Coronary artery (tissue), 2 donors: ENCODE data around the gene MYO18A.
A peak's percentile ranks its signal among the peaks of the same experiment; 100 is the strongest.

ENCODE experiments used
- DNase-seq: peaks from one replicate; pipeline ENCODE4 v3.0.0-alpha.2; 2017; ENCODE audit warnings: low spot score
- H3K27ac ChIP-seq, 2 donors: fragments of 200-600 bp; sonication (generic); one replicate each; pipeline ENCODE4 v1.5.1; 2016 to 2019
- H3K4me3 ChIP-seq: fragments of 200-600 bp; sonication (generic); 2 replicates; pipeline ENCODE4 v1.5.1; 2016; ENCODE audit warnings: mild to moderate bottlenecking, moderate library complexity
- CTCF ChIP-seq: fragments of 200-600 bp; sonication (generic); IDR thresholded peaks from one replicate; pipeline ENCODE4 v1.5.1; 2019; ENCODE audit warnings: antibody characterized with exemption

Gene MYO18A

GRCh38 chr17:29116804-29117753 lies 63.1 kb downstream of the MYO18A start:
- no peak for DNase-seq
- H3K4me3 ChIP-seq: no peak overlapping the region
- H3K27ac ChIP-seq: no peak overlapping the region
- peak; percentile 85 for TF ChIP-seq CTCF

DNA sequence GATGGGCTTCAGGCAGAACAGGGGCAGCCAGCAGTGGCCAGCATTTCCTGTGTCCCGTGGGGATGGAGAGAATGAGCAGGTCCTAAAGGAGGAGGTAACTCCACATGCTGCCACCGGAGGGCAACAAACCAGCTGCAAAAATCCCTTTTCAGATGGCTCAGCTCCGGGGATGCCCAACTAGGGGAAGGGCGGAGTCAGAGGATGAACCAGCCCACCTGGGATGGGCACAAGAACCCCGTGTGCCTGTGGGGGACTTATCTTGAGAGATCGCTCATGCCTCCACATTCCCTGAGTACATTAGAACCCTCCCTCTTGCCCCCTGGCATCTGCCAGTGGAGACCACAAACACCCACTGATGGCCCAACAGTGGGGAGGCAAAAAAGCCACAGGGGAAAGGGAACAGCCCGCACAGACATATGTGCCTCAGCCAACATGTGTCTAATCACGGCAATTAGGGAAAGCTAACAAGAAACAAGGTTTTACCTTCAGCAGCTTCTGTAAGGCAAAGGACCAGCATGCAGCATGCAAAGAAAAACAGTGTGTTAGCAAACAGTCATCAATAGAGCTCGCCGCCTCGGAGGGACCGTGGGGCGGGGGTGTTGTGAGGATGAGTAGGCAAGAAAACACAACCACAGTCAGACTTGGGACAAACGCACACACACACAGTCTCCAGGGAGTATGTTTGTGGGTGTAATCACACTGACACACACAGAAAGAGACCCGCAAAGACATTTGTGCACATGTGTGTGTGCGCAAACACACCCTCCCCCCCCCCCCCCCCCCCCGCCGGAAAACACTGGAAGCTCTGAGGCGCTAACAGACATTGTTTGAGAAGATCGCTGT lies 64.0 kb downstream of the MYO18A start:
- Histone ChIP-seq H3K27ac (no peak overlapping the region), H3K4me3 (no peak overlapping the region)
- TF ChIP-seq CTCF: no peak
- no peak for DNase-seq

DNA sequence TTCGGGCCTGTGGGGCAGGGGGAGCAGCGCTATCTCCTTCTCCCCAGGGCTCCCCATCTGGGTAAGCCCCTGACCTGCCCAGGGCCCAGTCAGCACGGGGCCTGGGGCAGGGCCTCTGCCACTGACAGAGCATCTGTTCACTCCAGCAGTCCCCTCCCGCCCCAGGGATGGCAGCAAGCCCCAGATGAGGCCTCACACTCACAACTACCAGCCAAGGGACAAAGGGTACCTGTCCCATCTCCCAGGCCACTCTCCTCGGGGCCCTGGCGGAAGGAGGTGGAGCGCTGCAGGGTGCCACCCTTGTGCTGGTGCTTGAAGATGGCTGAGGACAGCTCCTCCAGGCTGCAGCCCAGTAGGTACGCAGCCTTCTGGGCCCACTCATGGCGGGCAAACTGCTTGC lies 64.8 kb downstream of the MYO18A start:
- H3K4me3 ChIP-seq: no peak overlapping the region
- no peak for TF ChIP-seq CTCF
- DNase-seq: no peak
- H3K27ac ChIP-seq: no peak overlapping the region

DNA sequence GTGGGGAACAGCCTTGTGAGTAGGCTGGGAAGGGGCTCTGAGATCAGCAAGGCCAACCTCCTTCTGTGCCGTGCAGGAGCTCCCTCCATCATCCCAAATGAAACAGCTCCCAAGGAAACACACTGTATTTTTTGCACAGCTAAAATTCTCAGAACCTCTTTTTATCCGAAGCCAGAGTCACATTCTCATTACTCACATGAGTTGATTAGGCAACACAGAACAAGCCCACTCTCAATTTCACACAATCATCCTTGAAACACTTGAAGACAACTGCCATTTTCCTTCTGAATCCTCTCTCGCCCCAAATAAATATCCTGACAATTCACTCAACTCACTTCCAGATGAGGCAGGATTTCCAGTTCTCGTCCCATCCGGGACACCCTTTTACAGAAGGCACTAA lies 66.1 kb downstream of the MYO18A start:
- no peak for DNase-seq
- Histone ChIP-seq H3K4me3 (no peak overlapping the region), H3K27ac (peak overlapping the region in 1 of 2 donors; percentile 17)
- no peak for TF ChIP-seq CTCF

DNA sequence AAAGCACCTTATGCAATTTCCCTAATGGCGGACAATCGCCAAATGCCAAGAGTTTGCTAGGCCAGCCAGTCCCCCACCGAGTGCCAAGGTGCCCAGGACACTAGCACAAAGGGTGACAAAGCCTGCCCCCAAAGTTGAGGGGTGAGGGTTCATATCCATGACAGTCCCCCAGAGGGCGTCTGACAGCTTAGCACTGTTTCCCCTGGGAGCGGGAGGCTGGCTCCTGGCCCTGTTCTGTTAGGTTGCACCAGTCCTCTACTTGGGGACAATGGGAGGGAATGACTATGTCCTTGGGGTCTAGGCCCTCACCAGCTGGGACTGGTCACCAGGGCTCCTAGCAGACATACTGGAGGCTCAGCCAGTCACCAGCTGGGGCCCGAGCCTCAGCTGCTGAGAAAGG lies 66.9 kb downstream of the MYO18A start:
- no peak for DNase-seq
- TF ChIP-seq CTCF: no peak
- H3K27ac ChIP-seq: peak overlapping the region in 1 of 2 donors; percentile 17
- no peak overlapping the region for H3K4me3 ChIP-seq

- no peak for DNase-seq
- peak overlapping the region in 1 of 2 donors; percentile 17 for H3K27ac ChIP-seq
- no peak for TF ChIP-seq CTCF
- no peak overlapping the region for H3K4me3 ChIP-seq
Measured at GRCh38 chr17:29112771-29113295, 67.4 kb downstream of the MYO18A start.
